K562 (cell line): ENCODE measurements around the gene BTBD17. TPM values are rescaled to one million over a fixed set of nuclear protein-coding genes. Genes with fewer than 3 reads are reported as not detected.
A peak's percentile ranks its signal among the peaks of the same experiment; 100 is the strongest.

ENCODE experiments used
- ETV6 ChIP-seq, 3 experiments: fragments of 150-350 bp in 1 of 3; sonication (generic) in 1 of 3; formaldehyde crosslinking in 1 of 3; IDR thresholded peaks; 2 replicates each; pipeline versions ENCODE4 v1.6.1 to v1.8.0; 2014 to 2022; ENCODE audit warnings: borderline replicate concordance in 2 of 3, low read depth in 2 of 3, antibody characterized with exemption in 1 of 3, low read length in 1 of 3, mild to moderate bottlenecking in 1 of 3, missing genetic modification reagents in 1 of 3
- HIVEP1 ChIP-seq: fragments of 250-450 bp; sonication (Bioruptor Pico); IDR thresholded peaks from 2 replicates; pipeline ENCODE4 v1.4.0; 2020; ENCODE audit warnings: mild to moderate bottlenecking
- PML ChIP-seq: IDR thresholded peaks from 2 replicates; pipeline ENCODE4 v1.6.1; 2012; ENCODE audit warnings: low read length, inconsistent platforms
- SIRT6 ChIP-seq: IDR thresholded peaks from one replicate; pipeline ENCODE4 v1.6.1; 2012; ENCODE audit warnings: low read depth, mild to moderate bottlenecking, control low read depth, inconsistent platforms, low read length, moderate library complexity
- STAT5B ChIP-seq: fragments of 250-450 bp; sonication (Bioruptor Pico); IDR thresholded peaks from 2 replicates; pipeline ENCODE4 v1.8.0; 2021; ENCODE audit warnings: mild to moderate bottlenecking, inconsistent platforms
- ZNF224 ChIP-seq: sonication (generic); formaldehyde crosslinking; IDR thresholded peaks from 2 replicates; pipeline ENCODE4 v1.8.0; 2022; ENCODE audit warnings: mild to moderate bottlenecking, missing genetic modification reagents
- polyA plus RNA-seq, 8 experiments: library from polyadenylated mRNA; depleted of rRNA in 4 of 8; stranded (reverse) in 5 of 8; unstranded in 3 of 8; fragments of >200 nt; fragmentation: Nextera tagmentation in 2 of 8; fragmentation: Illumina TruSeq in 1 of 8; extraction: Ambion mirVana in 2 of 8; extraction: Trizol in 1 of 8; gene quantifications; 2 replicates each; pipeline versions ENCODE4 v1.2.1 to v1.2.3, GENCODE V29; 2011 to 2014; ENCODE audit warnings: inconsistent platforms in 1 of 8, missing spikeins in 1 of 8
- total RNA-seq, 7 experiments: library from RNA; depleted of rRNA in 6 of 7; stranded (reverse); fragments of >200 nt in 6 of 7; fragmentation: Illumina TruSeq in 2 of 7; extraction: Trizol in 2 of 7; gene quantifications; 2 replicates each; pipeline versions ENCODE4 v1.2.1 to v1.2.3, GENCODE V29; 2011 to 2021; ENCODE audit warnings: low replicate concordance in 1 of 7
- TF ChIP-seq, protein P1 (sequence below), 2 experiments: IDR thresholded peaks in 1 of 2; conservative IDR thresholded peaks in 1 of 2; 2 replicates each; pipeline ENCODE4 v1.6.1; 2016; ENCODE audit warnings: low read depth in 2 of 2, mild to moderate bottlenecking in 1 of 2, missing compliant biosample characterization in 1 of 2, missing genetic modification characterization in 1 of 2, moderate library complexity in 1 of 2
- TF ChIP-seq, protein P2 (sequence below): fragments of 250-450 bp; sonication (Bioruptor Pico); IDR thresholded peaks from 2 replicates; pipeline ENCODE4 v1.8.0; 2022; ENCODE audit warnings: inconsistent platforms, mild to moderate bottlenecking, moderate library complexity, borderline replicate concordance
- TF ChIP-seq, protein P3 (sequence below): fragments of 200-800 bp; sonication (Bioruptor generic); IDR thresholded peaks from 2 replicates; pipeline ENCODE4 v1.6.1; 2016; ENCODE audit warnings: missing genetic modification characterization, missing compliant biosample characterization
- TF ChIP-seq, protein P4 (sequence below): fragments of 250-450 bp; sonication (Bioruptor Pico); IDR thresholded peaks from 2 replicates; pipeline ENCODE4 v1.8.0; 2021; ENCODE audit warnings: moderate library complexity, mild to moderate bottlenecking, inconsistent platforms
- TF ChIP-seq, protein P5 (sequence below): fragments of 250-450 bp; sonication (Bioruptor Pico); IDR thresholded peaks from 2 replicates; pipeline ENCODE4 v1.9.0; 2021; ENCODE audit warnings: mild to moderate bottlenecking

Gene BTBD17
- total and polyA plus RNA-seq, 9 of the 15 experiments (the other 6 are each of a cell fraction or from before 2014, with no cell fraction given): not detected

DNA sequence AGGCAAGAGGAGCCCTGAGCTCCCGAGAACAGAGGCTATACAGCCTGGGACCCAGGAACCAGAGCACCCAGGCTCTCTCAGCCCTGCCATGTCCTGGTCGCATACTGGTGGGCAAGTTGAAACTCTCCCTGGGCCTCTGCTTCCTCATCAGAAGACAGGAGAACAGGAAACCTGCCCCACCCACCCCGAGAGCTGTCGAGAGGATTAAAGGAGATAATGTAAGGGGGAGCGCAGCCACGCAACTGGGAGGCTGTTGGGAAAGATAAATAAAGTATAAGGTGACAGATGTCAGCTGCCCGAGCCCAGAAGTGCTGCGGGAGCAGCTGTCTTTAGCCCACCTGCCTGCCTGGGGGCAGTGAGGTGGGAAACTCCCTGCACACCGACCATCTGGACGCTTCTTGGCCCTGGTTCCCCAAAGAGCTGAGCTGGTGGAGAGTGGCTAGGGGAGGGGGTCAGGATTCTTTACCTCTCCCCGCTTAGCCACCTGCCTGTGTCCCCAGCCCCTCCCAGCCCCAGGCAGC lies 28.8 kb downstream of the BTBD17 start (continued):
- TF ChIP-seq, protein P1, sequence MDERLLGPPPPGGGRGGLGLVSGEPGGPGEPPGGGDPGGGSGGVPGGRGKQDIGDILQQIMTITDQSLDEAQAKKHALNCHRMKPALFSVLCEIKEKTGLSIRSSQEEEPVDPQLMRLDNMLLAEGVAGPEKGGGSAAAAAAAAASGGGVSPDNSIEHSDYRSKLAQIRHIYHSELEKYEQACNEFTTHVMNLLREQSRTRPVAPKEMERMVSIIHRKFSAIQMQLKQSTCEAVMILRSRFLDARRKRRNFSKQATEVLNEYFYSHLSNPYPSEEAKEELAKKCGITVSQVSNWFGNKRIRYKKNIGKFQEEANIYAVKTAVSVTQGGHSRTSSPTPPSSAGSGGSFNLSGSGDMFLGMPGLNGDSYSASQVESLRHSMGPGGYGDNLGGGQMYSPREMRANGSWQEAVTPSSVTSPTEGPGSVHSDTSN (CRISPR knock-in tag; IDR thresholded peaks at IDR 0.05; ENCODE audit: low read depth): no peak
- TF ChIP-seq, protein P1 (tag; conservative IDR thresholded peaks at IDR 0.05; ENCODE audit: low read depth): peak; percentile 79
- TF ChIP-seq PML (peak; percentile 67), ETV6 (IDR thresholded peaks at IDR 0.05; ENCODE audit: borderline replicate concordance in 1 of 2, low read depth in 2 of 2, low read length in 1 of 2) (no peak), ETV6 (CRISPR knock-in tag; IDR thresholded peaks at IDR 0.05; ENCODE audit: borderline replicate concordance) (no peak), HIVEP1 (no peak), SIRT6 (no peak), STAT5B (no peak), ZNF224 (CRISPR knock-in tag) (no peak)
- TF ChIP-seq, protein P2, sequence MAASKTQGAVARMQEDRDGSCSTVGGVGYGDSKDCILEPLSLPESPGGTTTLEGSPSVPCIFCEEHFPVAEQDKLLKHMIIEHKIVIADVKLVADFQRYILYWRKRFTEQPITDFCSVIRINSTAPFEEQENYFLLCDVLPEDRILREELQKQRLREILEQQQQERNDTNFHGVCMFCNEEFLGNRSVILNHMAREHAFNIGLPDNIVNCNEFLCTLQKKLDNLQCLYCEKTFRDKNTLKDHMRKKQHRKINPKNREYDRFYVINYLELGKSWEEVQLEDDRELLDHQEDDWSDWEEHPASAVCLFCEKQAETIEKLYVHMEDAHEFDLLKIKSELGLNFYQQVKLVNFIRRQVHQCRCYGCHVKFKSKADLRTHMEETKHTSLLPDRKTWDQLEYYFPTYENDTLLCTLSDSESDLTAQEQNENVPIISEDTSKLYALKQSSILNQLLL (CRISPR knock-in tag): no peak
- TF ChIP-seq, protein P3, sequence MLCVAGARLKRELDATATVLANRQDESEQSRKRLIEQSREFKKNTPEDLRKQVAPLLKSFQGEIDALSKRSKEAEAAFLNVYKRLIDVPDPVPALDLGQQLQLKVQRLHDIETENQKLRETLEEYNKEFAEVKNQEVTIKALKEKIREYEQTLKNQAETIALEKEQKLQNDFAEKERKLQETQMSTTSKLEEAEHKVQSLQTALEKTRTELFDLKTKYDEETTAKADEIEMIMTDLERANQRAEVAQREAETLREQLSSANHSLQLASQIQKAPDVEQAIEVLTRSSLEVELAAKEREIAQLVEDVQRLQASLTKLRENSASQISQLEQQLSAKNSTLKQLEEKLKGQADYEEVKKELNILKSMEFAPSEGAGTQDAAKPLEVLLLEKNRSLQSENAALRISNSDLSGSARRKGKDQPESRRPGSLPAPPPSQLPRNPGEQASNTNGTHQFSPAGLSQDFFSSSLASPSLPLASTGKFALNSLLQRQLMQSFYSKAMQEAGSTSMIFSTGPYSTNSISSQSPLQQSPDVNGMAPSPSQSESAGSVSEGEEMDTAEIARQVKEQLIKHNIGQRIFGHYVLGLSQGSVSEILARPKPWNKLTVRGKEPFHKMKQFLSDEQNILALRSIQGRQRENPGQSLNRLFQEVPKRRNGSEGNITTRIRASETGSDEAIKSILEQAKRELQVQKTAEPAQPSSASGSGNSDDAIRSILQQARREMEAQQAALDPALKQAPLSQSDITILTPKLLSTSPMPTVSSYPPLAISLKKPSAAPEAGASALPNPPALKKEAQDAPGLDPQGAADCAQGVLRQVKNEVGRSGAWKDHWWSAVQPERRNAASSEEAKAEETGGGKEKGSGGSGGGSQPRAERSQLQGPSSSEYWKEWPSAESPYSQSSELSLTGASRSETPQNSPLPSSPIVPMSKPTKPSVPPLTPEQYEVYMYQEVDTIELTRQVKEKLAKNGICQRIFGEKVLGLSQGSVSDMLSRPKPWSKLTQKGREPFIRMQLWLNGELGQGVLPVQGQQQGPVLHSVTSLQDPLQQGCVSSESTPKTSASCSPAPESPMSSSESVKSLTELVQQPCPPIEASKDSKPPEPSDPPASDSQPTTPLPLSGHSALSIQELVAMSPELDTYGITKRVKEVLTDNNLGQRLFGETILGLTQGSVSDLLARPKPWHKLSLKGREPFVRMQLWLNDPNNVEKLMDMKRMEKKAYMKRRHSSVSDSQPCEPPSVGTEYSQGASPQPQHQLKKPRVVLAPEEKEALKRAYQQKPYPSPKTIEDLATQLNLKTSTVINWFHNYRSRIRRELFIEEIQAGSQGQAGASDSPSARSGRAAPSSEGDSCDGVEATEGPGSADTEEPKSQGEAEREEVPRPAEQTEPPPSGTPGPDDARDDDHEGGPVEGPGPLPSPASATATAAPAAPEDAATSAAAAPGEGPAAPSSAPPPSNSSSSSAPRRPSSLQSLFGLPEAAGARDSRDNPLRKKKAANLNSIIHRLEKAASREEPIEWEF (CRISPR knock-in tag): peak; percentile 77
- TF ChIP-seq, protein P4, sequence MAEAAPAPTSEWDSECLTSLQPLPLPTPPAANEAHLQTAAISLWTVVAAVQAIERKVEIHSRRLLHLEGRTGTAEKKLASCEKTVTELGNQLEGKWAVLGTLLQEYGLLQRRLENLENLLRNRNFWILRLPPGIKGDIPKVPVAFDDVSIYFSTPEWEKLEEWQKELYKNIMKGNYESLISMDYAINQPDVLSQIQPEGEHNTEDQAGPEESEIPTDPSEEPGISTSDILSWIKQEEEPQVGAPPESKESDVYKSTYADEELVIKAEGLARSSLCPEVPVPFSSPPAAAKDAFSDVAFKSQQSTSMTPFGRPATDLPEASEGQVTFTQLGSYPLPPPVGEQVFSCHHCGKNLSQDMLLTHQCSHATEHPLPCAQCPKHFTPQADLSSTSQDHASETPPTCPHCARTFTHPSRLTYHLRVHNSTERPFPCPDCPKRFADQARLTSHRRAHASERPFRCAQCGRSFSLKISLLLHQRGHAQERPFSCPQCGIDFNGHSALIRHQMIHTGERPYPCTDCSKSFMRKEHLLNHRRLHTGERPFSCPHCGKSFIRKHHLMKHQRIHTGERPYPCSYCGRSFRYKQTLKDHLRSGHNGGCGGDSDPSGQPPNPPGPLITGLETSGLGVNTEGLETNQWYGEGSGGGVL: no peak
- TF ChIP-seq, protein P5, sequence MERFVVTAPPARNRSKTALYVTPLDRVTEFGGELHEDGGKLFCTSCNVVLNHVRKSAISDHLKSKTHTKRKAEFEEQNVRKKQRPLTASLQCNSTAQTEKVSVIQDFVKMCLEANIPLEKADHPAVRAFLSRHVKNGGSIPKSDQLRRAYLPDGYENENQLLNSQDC (CRISPR knock-in tag): no peak
